ENCODE results near the gene PNMA8A. TPM values are rescaled to one million over a fixed set of nuclear protein-coding genes. Genes with fewer than 3 reads are reported as not detected.

The PNMA8A gene
- total and polyA plus RNA-seq, 2 of the 8 experiments (the other 6 are each of a cell fraction or from before 2014, with no cell fraction given), result 10.0 to 22.8 TPM

DNA sequence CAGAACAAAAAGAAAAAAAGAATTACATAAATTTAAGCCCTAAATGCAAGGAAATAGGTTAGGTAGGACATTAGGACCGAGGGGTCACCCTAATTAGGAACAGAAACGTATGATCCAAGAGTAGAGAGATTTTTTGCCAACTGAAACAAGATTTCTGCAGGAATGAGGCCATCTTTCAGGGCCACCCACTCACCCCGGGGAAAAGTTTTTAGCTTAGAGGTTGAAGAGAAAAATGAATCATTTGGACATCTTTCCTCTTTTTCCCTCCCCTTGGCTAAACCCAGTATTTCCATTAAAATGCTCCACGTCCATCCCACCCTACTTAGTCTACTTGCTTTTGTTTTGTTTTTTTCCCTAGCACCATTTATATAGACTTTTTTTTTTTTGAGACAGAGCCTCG, 10.6 kb upstream of the PNMA8A start:
- POLR2A ChIA-PET (ENCODE audit: partially characterized antibody), result interaction anchor here (0.6 to 2.2 kb wide), 4 partner anchors 50 to 77 kb away, joined by 3 to 7 read pairs (median 4); partner anchors contain the start of gene CCDC8
- TF ChIP-seq CHD2 (IDR thresholded peaks at IDR 0.05; ENCODE audit: low read length) (no peak), MAX (IDR thresholded peaks at IDR 0.05) (no peak), NANOG (IDR thresholded peaks at IDR 0.05; ENCODE audit: insufficient read depth, low read depth, low read length, poor library complexity, severe bottlenecking) (no peak), CTBP2 (IDR thresholded peaks at IDR 0.05; ENCODE audit: borderline replicate concordance, insufficient read depth, insufficient read length, low read length) (no peak), RAD21 (IDR thresholded peaks at IDR 0.05 in 1 of 2, conservative IDR thresholded peaks at IDR 0.05 in 1 of 2; ENCODE audit: low read depth in 2 of 2, low read length in 2 of 2) (no peak), PHF8 (conservative IDR thresholded peaks at IDR 0.05; ENCODE audit: low read depth, low read length) (no peak), POLR2A (IDR thresholded peaks at IDR 0.05; ENCODE audit: control extremely low read depth in 1 of 2, low read depth in 2 of 2, low read length in 2 of 2) (no peak), ATF2 (IDR thresholded peaks at IDR 0.05; ENCODE audit: low read length) (no peak), SIRT6 (IDR thresholded peaks at IDR 0.05; ENCODE audit: low read length) (no peak), EZH2 (IDR thresholded peaks at IDR 0.05; ENCODE audit: low read depth, low read length, severe bottlenecking) (no peak), HDAC2 (IDR thresholded peaks at IDR 0.05; ENCODE audit: borderline replicate concordance in 1 of 2, low read depth in 2 of 2, low read length in 2 of 2) (no peak)

More for the DNA sequence above, 10.6 kb upstream of the PNMA8A start:
- Histone ChIP-seq H3K27me3 (replicated peaks in 1 of 4; ENCODE audit: control insufficient read depth in 3 of 4, extremely low read depth in 1 of 4, insufficient read depth in 3 of 4, low read length in 3 of 4) (peaks cover 0 to 6% (median 0%) of the 10 kb centered on the region in 4 experiments; a peak in 3 of 7 replicates), H2BK15ac (ENCODE audit: low read length) (no peak overlapping the region), H2AFZ (ENCODE audit: low read length) (no peak overlapping the region), H3K23me2 (ENCODE audit: low read depth, low read length) (no peaks in the 10 kb centered on the region), H4K5ac (ENCODE audit: insufficient read length, low read depth, low read length) (no peak overlapping the region), H3K4ac (replicated peaks; ENCODE audit: insufficient read length, low read depth, low read length) (no peak overlapping the region), H2BK12ac (ENCODE audit: low read depth, low read length) (no peak overlapping the region), H3K79me1 (ENCODE audit: low read depth, low read length) (no peaks in the 10 kb centered on the region), H4K8ac (ENCODE audit: extremely low read depth, insufficient read depth, low read length) (no peak overlapping the region), H3K36me3 (ENCODE audit: control insufficient read depth in 2 of 4, insufficient read depth in 4 of 4, low read length in 3 of 4) (no peaks in the 10 kb centered on the region), H3K4me1 (replicated peaks in 1 of 4; ENCODE audit: control insufficient read depth in 3 of 4, insufficient read depth in 4 of 4, low read length in 3 of 4) (peaks cover 0 to 9% (median 4%) of the 10 kb centered on the region in 4 experiments; a peak in 4 of 7 replicates), H3K14ac (ENCODE audit: insufficient read length) (no peak overlapping the region), H3K56ac (replicated peaks; ENCODE audit: insufficient read length, low read depth, low read length) (no peak overlapping the region), H3K4me3 (ENCODE audit: extremely low read depth in 1 of 4, insufficient read depth in 2 of 4, low read depth in 3 of 4, low read length in 4 of 4) (no peak overlapping the region), H3K79me2 (ENCODE audit: control insufficient read depth in 1 of 2, insufficient read depth in 2 of 2, low read length in 2 of 2) (no peaks in the 10 kb centered on the region), H3K4me2 (ENCODE audit: insufficient read depth in 1 of 2, low read depth in 2 of 2, low read length in 2 of 2) (no peak overlapping the region), H3K9me3 (ENCODE audit: insufficient read depth in 2 of 2, low read depth in 1 of 2, low read length in 1 of 2) (no peaks in the 10 kb centered on the region), H3K9ac (replicated peaks in 1 of 4; ENCODE audit: extremely low read depth in 1 of 4, low read depth in 3 of 4, low read length in 3 of 4) (no peak overlapping the region), H3K18ac (ENCODE audit: extremely low read depth, low read length) (no peak overlapping the region), H2AK5ac (ENCODE audit: low read depth, low read length) (no peak overlapping the region), H2BK5ac (ENCODE audit: low read depth, low read length) (no peak overlapping the region), H2BK20ac (ENCODE audit: low read length) (no peak overlapping the region), H4K20me1 (replicated peaks in 1 of 2; ENCODE audit: control insufficient read depth in 1 of 2, insufficient read depth in 2 of 2, low read length in 2 of 2) (peaks cover 0 to 3% of the 10 kb centered on the region in 2 experiments), H3K23ac (ENCODE audit: insufficient read length) (no peak overlapping the region), H3K27ac (ENCODE audit: low read depth, low read length) (no peak overlapping the region), H4K91ac (replicated peaks; ENCODE audit: insufficient read length, low read length) (no peak overlapping the region), H2BK120ac (replicated peaks; ENCODE audit: low read depth, low read length) (no peak overlapping the region)
- no peak for DNase-seq (ENCODE audit: low read depth in 1 of 2, low spot score in 2 of 2)
- no peak for FAIRE-seq
- 91% methylated on average over 5 of the region's 5 CpGs; no CpG with 5 or more reads in 1 of the 2 experiments for WGBS, 2 experiments (ENCODE audit: extremely low coverage in 1 of 2, insufficient coverage in 1 of 2, insufficient read length in 1 of 2, insufficient replicate concordance in 2 of 2, low coverage in 1 of 2, low lambda C conversion rate in 2 of 2, missing lambda C conversion rate in 1 of 2)
- CTCF ChIA-PET (ENCODE audit: partially characterized antibody), result interaction anchor here (1.2 to 2.6 kb wide), 7 partner anchors 32 to 135 kb away, joined by 3 to 8 read pairs (median 4); partner anchors contain the start of gene PPP5C

Measured in H1 (cell line).